ENCODE measurements around the gene CEP152. TPM values are rescaled to one million over a fixed set of nuclear protein-coding genes. Genes with fewer than 3 reads are reported as not detected.

CEP152 gene
- total and polyA plus RNA-seq, 2 donors (not counting 1 experiment from before 2014, with no cell fraction given) = 1.5 to 18.0 TPM

DNA sequence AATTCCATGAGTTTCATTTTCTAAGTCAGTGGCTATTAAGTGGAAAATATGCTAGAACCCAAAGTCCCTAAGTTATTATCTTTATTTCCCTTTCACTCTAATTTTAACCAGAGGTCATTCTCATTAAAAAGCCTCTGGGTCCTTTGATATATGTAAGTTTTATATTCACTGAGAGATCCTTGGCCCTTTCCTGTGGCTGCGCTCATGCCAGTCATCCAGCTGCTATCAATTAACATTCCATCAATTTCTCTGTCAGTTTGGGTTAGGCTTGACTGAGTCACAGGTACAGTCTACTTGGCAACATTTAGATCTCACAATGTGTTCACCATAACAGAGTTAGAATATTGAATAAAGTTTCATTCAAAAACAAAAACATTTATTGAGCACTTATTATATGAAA lies 107.3 kb downstream of the CEP152 start:
- no peak overlapping the region for H3K4me2 ChIP-seq (replicated peaks; ENCODE audit: low read depth, low read length, poor library complexity, severe bottlenecking)
- no peaks in the 10 kb centered on the region for H3K36me3 ChIP-seq (replicated peaks in 1 of 2; ENCODE audit: control extremely low read depth in 1 of 2, control insufficient read depth in 1 of 2, extremely low read depth in 1 of 2, insufficient read depth in 2 of 2, low read length in 1 of 2)
- H3K9me3 ChIP-seq (ENCODE audit: control extremely low read depth in 1 of 3, control insufficient read depth in 2 of 3, insufficient read depth in 1 of 3, low read length in 2 of 3) = peaks cover 0 to 1% (median 0%) of the 10 kb centered on the region in 3 donors
- ChIA-PET POLR2A (no interaction called here), CTCF (no interaction called here)
- no peak for TF ChIP-seq EZH2 (IDR thresholded peaks at IDR 0.05; ENCODE audit: borderline replicate concordance, insufficient read depth, low read depth, low read length, poor library complexity, severe bottlenecking)
- TF ChIP-seq, protein P1, sequence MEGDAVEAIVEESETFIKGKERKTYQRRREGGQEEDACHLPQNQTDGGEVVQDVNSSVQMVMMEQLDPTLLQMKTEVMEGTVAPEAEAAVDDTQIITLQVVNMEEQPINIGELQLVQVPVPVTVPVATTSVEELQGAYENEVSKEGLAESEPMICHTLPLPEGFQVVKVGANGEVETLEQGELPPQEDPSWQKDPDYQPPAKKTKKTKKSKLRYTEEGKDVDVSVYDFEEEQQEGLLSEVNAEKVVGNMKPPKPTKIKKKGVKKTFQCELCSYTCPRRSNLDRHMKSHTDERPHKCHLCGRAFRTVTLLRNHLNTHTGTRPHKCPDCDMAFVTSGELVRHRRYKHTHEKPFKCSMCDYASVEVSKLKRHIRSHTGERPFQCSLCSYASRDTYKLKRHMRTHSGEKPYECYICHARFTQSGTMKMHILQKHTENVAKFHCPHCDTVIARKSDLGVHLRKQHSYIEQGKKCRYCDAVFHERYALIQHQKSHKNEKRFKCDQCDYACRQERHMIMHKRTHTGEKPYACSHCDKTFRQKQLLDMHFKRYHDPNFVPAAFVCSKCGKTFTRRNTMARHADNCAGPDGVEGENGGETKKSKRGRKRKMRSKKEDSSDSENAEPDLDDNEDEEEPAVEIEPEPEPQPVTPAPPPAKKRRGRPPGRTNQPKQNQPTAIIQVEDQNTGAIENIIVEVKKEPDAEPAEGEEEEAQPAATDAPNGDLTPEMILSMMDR (IDR thresholded peaks at IDR 0.05) = no peak
- WGBS (ENCODE audit: insufficient coverage) = 100% methylated on average over 1 of the region's 1 CpG
- H3K79me2 ChIP-seq (ENCODE audit: control insufficient read depth, insufficient read depth, low read length) = no peaks in the 10 kb centered on the region
- H3K4me1 ChIP-seq (ENCODE audit: control insufficient read depth in 2 of 2, insufficient read depth in 2 of 2, low read length in 2 of 2) = no peaks in the 10 kb centered on the region
- no peaks in the 10 kb centered on the region for H3K27me3 ChIP-seq (replicated peaks in 1 of 4; ENCODE audit: control extremely low read depth in 1 of 4, control insufficient read depth in 3 of 4, insufficient read depth in 4 of 4, low read length in 3 of 4)
- DNase-seq (no peak), ATAC-seq (ENCODE audit: low read depth) (no peak)
- Mint-ChIP-seq H3K27ac (no peak overlapping the region), H3K4me1 (no peaks in the 10 kb centered on the region), H3K27me3 (no peaks in the 10 kb centered on the region), H3K4me3 (no peak overlapping the region), H3K9me3 (ENCODE audit: insufficient read depth) (peaks cover 13% of the 10 kb centered on the region)
- H3K27ac ChIP-seq (ENCODE audit: low read length in 2 of 2) = no peak overlapping the region
- no peak overlapping the region for H3K4me3 ChIP-seq (ENCODE audit: control extremely low read depth in 1 of 5, extremely low read depth in 1 of 5, insufficient read depth in 1 of 5, low read depth in 2 of 5, low read length in 4 of 5)
- intact Hi-C loops (cut with micrococcal nuclease) = no loop called here
- H2AFZ ChIP-seq (ENCODE audit: insufficient read depth, low read depth, low read length, poor library complexity, severe bottlenecking) = no peak overlapping the region
- H4K20me1 ChIP-seq (ENCODE audit: control insufficient read depth, insufficient read depth, low read length, poor library complexity, severe bottlenecking) = no peaks in the 10 kb centered on the region
- H3K9ac ChIP-seq (ENCODE audit: low read length) = no peak overlapping the region

DNA sequence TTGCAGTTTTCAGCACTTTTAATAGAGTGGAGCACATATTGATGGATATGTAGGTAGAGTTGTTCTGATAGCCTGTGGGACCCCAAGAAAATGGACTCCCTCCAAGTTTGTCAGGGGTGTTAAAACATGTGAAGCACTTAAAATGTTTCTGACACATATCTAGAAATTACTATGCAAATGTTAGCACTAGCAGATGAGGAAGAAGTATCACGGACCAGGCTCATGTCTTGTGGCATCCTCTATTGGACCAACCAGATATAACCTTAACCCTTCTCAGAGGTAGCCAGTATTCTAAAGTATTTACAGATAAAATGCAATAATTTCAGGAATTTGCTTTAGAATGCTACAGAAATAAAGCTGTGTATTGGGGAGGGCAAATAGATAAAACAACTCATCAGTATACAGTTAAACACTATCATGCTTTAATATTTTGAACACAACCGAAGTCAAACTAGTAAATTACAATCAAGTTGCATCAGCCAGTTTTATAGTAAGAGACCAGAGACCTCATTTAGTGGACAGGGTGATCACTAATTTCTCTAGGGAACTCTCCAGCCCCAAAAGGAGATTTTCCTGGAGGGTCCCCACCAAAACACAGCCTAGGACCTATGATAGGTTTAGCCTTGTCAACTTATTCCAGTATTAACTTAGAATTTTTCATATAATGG lies 108.2 kb downstream of the CEP152 start:
- Histone ChIP-seq H3K4me3 (ENCODE audit: control extremely low read depth in 1 of 5, extremely low read depth in 1 of 5, insufficient read depth in 1 of 5, low read depth in 2 of 5, low read length in 4 of 5) (no peak overlapping the region), H3K79me2 (ENCODE audit: control insufficient read depth, insufficient read depth, low read length) (no peaks in the 10 kb centered on the region), H4K20me1 (ENCODE audit: control insufficient read depth, insufficient read depth, low read length, poor library complexity, severe bottlenecking) (no peaks in the 10 kb centered on the region), H3K9me3 (ENCODE audit: control extremely low read depth in 1 of 3, control insufficient read depth in 2 of 3, insufficient read depth in 1 of 3, low read length in 2 of 3) (no peaks in the 10 kb centered on the region), H3K27ac (ENCODE audit: low read length in 2 of 2) (no peak overlapping the region), H3K36me3 (replicated peaks in 1 of 2; ENCODE audit: control extremely low read depth in 1 of 2, control insufficient read depth in 1 of 2, extremely low read depth in 1 of 2, insufficient read depth in 2 of 2, low read length in 1 of 2) (no peaks in the 10 kb centered on the region), H2AFZ (ENCODE audit: insufficient read depth, low read depth, low read length, poor library complexity, severe bottlenecking) (no peak overlapping the region), H3K9ac (ENCODE audit: low read length) (no peak overlapping the region), H3K27me3 (replicated peaks in 1 of 4; ENCODE audit: control extremely low read depth in 1 of 4, control insufficient read depth in 3 of 4, insufficient read depth in 4 of 4, low read length in 3 of 4) (no peaks in the 10 kb centered on the region), H3K4me1 (ENCODE audit: control insufficient read depth in 2 of 2, insufficient read depth in 2 of 2, low read length in 2 of 2) (no peaks in the 10 kb centered on the region), H3K4me2 (replicated peaks; ENCODE audit: low read depth, low read length, poor library complexity, severe bottlenecking) (no peak overlapping the region)
- no CpG with 5 or more reads among the region's 2 CpGs for WGBS (ENCODE audit: insufficient coverage)
- TF ChIP-seq, protein P1 (IDR thresholded peaks at IDR 0.05) = no peak
- no peak for TF ChIP-seq EZH2 (IDR thresholded peaks at IDR 0.05; ENCODE audit: borderline replicate concordance, insufficient read depth, low read depth, low read length, poor library complexity, severe bottlenecking)
- POLR2A ChIA-PET = no interaction called here
- H3K27me3 Mint-ChIP-seq = no peaks in the 10 kb centered on the region
- H3K4me1 Mint-ChIP-seq = no peaks in the 10 kb centered on the region
- no peak for ATAC-seq (ENCODE audit: low read depth)
- DNase-seq = no peak
- intact Hi-C loops (cut with micrococcal nuclease) = no loop called here
- CTCF ChIA-PET = no interaction called here
- H3K27ac Mint-ChIP-seq = no peak overlapping the region
- no peak overlapping the region for H3K4me3 Mint-ChIP-seq
- H3K9me3 Mint-ChIP-seq (ENCODE audit: insufficient read depth) = peaks cover 13% of the 10 kb centered on the region

All from B cell (primary cell).